HCT116 (cell line): ENCODE measurements around the gene PRL. TPM values are rescaled to one million over a fixed set of nuclear protein-coding genes. Genes with fewer than 3 reads are reported as not detected.

Experiments used
- ATAC-seq: fragments of 200-7000 bp; cut with Tn5 transposase; 2 replicates; pipeline ENCODE4 v1.9.1; 2020; ENCODE audit warnings: mild to moderate bottlenecking, moderate library complexity
- BruUV-seq: library from RNA; stranded (reverse); fragments of 400-500 nt; replicated peaks from 2 replicates; lab custom pipeline; 2021; lab: Mats Ljungman, UMichigan
- CTCF ChIA-PET: fragments of 300-600 bp; sonication (Branson Sonifier 250); formaldehyde crosslinking; loops from one replicate; lab custom pipeline; 2021; ENCODE audit warnings: antibody characterized with exemption; lab: Charles Lee
- POLR2A ChIA-PET: fragments of 300-600, 350-600 bp; sonication (Branson Sonifier 250); formaldehyde crosslinking; loops from one replicate; lab custom pipeline; 2021; ENCODE audit warnings: antibody characterized with exemption; lab: Charles Lee
- RAD21 ChIA-PET, 2 experiments: fragments of 300-600 bp; sonication (Branson Sonifier 250); formaldehyde crosslinking; loops; one replicate each; lab custom pipeline; 2023; ENCODE audit warnings: low total read pairs in 2 of 2; ENCODE audit not compliant: uncharacterized antibody in 2 of 2, unreplicated experiment in 2 of 2, low non-redundant PET in 1 of 2; lab: Charles Lee
- DNase-seq: peaks from one replicate; pipeline ENCODE4 v3.0.0-alpha.2; 2010; ENCODE audit warnings: low read depth, low spot score
- H2AFZ ChIP-seq: fragments of 200-600 bp; shearing (Covaris generic), sonication (generic); 2 replicates; pipeline ENCODE4 v1.6.1; 2017; ENCODE audit warnings: low read depth, mixed run types, mixed read lengths, antibody characterized with exemption, low read length; ENCODE audit not compliant: poor library complexity, severe bottlenecking
- H3K27ac ChIP-seq: 2 replicates; pipeline ENCODE4 v1.5.1; 2012; ENCODE audit warnings: low read depth, low read length
- H3K27me3 ChIP-seq: fragments of 200-600 bp; sonication (generic); 2 replicates; pipeline ENCODE4 v1.6.1; 2016; ENCODE audit warnings: mixed run types, low read length, mixed read lengths; ENCODE audit not compliant: insufficient read depth
- H3K36me3 ChIP-seq, 2 experiments: fragments of 200-500 bp in 1 of 2; fragments of 200-600 bp in 1 of 2; sonication (Bioruptor generic) in 1 of 2; sonication (generic) in 1 of 2; 2 replicates each; pipeline versions ENCODE4 v1.5.1 to v1.6.1; 2014 to 2016; ENCODE audit warnings: low read length in 2 of 2, inconsistent platforms in 1 of 2, mixed read lengths in 1 of 2, mixed run types in 1 of 2; ENCODE audit not compliant: insufficient read depth in 2 of 2, control insufficient read depth in 1 of 2
- H3K4me1 ChIP-seq, 2 experiments: fragments of 200-600 bp in 1 of 2; sonication (generic) in 1 of 2; 2 replicates each; pipeline versions ENCODE4 v1.5.1 to v1.6.1; 2012 to 2017; ENCODE audit warnings: low read length in 2 of 2, inconsistent platforms in 1 of 2, mild to moderate bottlenecking in 1 of 2, mixed read lengths in 1 of 2, mixed run types in 1 of 2, moderate library complexity in 1 of 2; ENCODE audit not compliant: insufficient read depth in 2 of 2, control insufficient read depth in 1 of 2
- H3K4me2 ChIP-seq: fragments of 200-600 bp; sonication (generic); 2 replicates; pipeline ENCODE4 v1.6.1; 2017; ENCODE audit warnings: mixed run types, low read length, mixed read lengths
- H3K4me3 ChIP-seq, 2 experiments: fragments of 200-600 bp in 1 of 2; sonication (generic) in 1 of 2; replicated peaks in 1 of 2; 2 replicates each; pipeline ENCODE4 v1.5.1; 2011 to 2016; ENCODE audit warnings: low read length in 2 of 2, control low read depth in 1 of 2, low read depth in 1 of 2, mild to moderate bottlenecking in 1 of 2, mixed read lengths in 1 of 2, mixed run types in 1 of 2
- H3K79me2 ChIP-seq: fragments of 200-600 bp; sonication (generic); 2 replicates; pipeline ENCODE4 v1.6.1; 2017; ENCODE audit warnings: mild to moderate bottlenecking, mixed run types, low read length, moderate library complexity, mixed read lengths; ENCODE audit not compliant: insufficient read depth
- H3K9ac ChIP-seq: fragments of 200-600 bp; sonication (generic); 2 replicates; pipeline ENCODE4 v1.6.1; 2016; ENCODE audit warnings: low read length, mixed read lengths
- H3K9me2 ChIP-seq: fragments of 200-600 bp; sonication (generic), shearing (Covaris generic); 2 replicates; pipeline ENCODE4 v1.6.1; 2017; ENCODE audit warnings: mixed run types, mild to moderate bottlenecking, moderate library complexity; ENCODE audit not compliant: insufficient read depth
- H3K9me3 ChIP-seq, 2 experiments: fragments of 200-500 bp in 1 of 2; fragments of 200-600 bp in 1 of 2; sonication (Bioruptor generic) in 1 of 2; sonication (generic) in 1 of 2; 2 replicates each; pipeline ENCODE4 v1.6.1; 2014 to 2017; ENCODE audit warnings: low read length in 2 of 2, mixed read lengths in 2 of 2, inconsistent platforms in 1 of 2, low read depth in 1 of 2, mild to moderate bottlenecking in 1 of 2, mixed run types in 1 of 2, moderate library complexity in 1 of 2; ENCODE audit not compliant: control insufficient read depth in 1 of 2, insufficient read depth in 1 of 2
- H4K20me1 ChIP-seq: fragments of 200-600 bp; sonication (generic), shearing (Covaris generic); 2 replicates; pipeline ENCODE4 v1.6.1; 2017; ENCODE audit warnings: mixed run types, mild to moderate bottlenecking, moderate library complexity; ENCODE audit not compliant: insufficient read depth
- EGR1 ChIP-seq: IDR thresholded peaks from 2 replicates; pipeline ENCODE4 v1.6.1; 2012; ENCODE audit warnings: low read depth
- ELF1 ChIP-seq: IDR thresholded peaks from 2 replicates; pipeline ENCODE4 v1.6.1; 2012; ENCODE audit warnings: low read depth, borderline replicate concordance
- EZH2 ChIP-seq: fragments of 200-600 bp; sonication (generic); IDR thresholded peaks from 2 replicates; pipeline ENCODE4 v1.6.1; 2017; ENCODE audit warnings: antibody characterized with exemption, mixed run types
- FOSL1 ChIP-seq: IDR thresholded peaks from 2 replicates; pipeline ENCODE4 v1.6.1; 2012; ENCODE audit warnings: low read depth
- JUND ChIP-seq: IDR thresholded peaks from 2 replicates; pipeline ENCODE4 v1.6.1; 2012
- TCF7L2 ChIP-seq: IDR thresholded peaks from 2 replicates; pipeline ENCODE4 v1.7.0; 2011; ENCODE audit warnings: borderline replicate concordance, inconsistent platforms; ENCODE audit not compliant: insufficient read depth, insufficient read length; ENCODE audit errors: extremely low read depth
- intact Hi-C: fragments of 100-400 bp; cut with micrococcal nuclease; formaldehyde crosslinking; loops from 2 replicates; pipeline ENCODE4 v1.10.0; 2022
- total RNA-seq: library from RNA; stranded (reverse); gene quantifications from one replicate; pipeline ENCODE4 v1.2.1, GENCODE V29; 2021; ENCODE audit not compliant: unreplicated experiment
- TF ChIP-seq, protein P1 (sequence below): IDR thresholded peaks from 2 replicates; pipeline ENCODE4 v1.6.1; 2012
- TF ChIP-seq, protein P2 (sequence below), 3 experiments: fragments of 200-600 bp in 1 of 3; sonication (generic) in 1 of 3; IDR thresholded peaks in 2 of 3; conservative IDR thresholded peaks in 1 of 3; 2 replicates each; pipeline ENCODE4 v1.5.1; 2012 to 2017; ENCODE audit warnings: low read depth in 2 of 3, low read length in 2 of 3, antibody characterized with exemption in 1 of 3, borderline replicate concordance in 1 of 3, control low read depth in 1 of 3, mild to moderate bottlenecking in 1 of 3, mixed read lengths in 1 of 3, mixed run types in 1 of 3, moderate library complexity in 1 of 3; ENCODE audit not compliant: insufficient read depth in 1 of 3
- TF ChIP-seq, protein P3 (sequence below): IDR thresholded peaks from 2 replicates; pipeline ENCODE4 v1.6.1; 2012; ENCODE audit warnings: low read depth

The PRL gene
- total RNA-seq, 1 experiment from 2014 or later, result not detected

DNA sequence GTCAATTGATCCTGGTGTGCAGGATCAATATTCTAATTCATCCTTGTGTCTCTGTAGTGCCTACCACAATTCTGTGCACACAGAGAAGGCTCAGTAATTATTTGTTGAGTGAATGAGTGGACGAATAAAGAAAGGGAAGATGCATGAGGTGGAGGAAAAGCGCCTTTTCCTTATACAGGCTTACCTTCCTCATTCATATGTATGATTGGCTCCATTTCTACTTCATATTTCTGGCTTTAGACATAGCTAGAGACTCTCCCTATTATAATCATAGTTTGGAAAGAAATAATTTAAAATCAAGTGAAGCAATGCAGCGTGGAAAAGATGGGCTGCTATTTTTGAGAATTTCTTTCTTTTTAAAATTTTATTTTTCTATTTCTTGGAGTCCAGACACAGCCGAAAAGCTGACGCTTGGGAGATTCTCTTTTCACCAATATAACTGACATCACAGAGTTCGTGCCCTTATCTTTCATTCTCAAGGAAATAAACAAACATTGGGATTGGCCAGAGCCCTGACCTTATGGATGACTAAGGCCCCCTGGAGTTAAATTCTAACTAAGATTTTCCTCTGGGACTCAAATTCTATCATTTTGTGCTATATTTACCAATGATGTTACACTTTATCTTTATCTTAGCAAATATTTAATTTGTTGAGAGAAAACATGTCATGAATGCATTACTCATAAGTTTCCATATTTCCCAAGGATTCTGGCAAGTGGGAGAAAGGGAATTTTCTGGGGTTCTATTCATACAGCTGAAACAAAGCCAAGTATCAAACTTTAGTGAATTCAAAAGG is 48.1 kb downstream of the PRL start:
- TF ChIP-seq, protein P1, sequence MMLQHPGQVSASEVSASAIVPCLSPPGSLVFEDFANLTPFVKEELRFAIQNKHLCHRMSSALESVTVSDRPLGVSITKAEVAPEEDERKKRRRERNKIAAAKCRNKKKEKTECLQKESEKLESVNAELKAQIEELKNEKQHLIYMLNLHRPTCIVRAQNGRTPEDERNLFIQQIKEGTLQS, result no peak
- TF ChIP-seq FOSL1, result no peak
- TF ChIP-seq TCF7L2, result no peak
- no peak for TF ChIP-seq JUND
- no peak for TF ChIP-seq EZH2
- TF ChIP-seq ELF1, result no peak
- RAD21 ChIA-PET, result no interaction called here
- H3K27me3 ChIP-seq, result no peaks in the 10 kb centered on the region
- BruUV-seq, result no TSS peak
- H3K4me3 ChIP-seq, result no peak overlapping the region
- ATAC-seq (no peak), DNase-seq (no peak)
- POLR2A ChIA-PET, result no interaction called here
- no peaks in the 10 kb centered on the region for H3K36me3 ChIP-seq
- H3K4me1 ChIP-seq, result no peaks in the 10 kb centered on the region
- no peaks in the 10 kb centered on the region for H3K9me2 ChIP-seq
- intact Hi-C loops, result no loop called here
- CTCF ChIA-PET, result no interaction called here
- no peaks in the 10 kb centered on the region for H3K79me2 ChIP-seq
- H3K9ac ChIP-seq, result no peak overlapping the region
- H4K20me1 ChIP-seq, result no peaks in the 10 kb centered on the region
- H2AFZ ChIP-seq, result no peak overlapping the region
- no peak overlapping the region for H3K27ac ChIP-seq
- H3K9me3 ChIP-seq, result no peaks in the 10 kb centered on the region
- H3K4me2 ChIP-seq, result no peak overlapping the region

GRCh38 chr6:22247916-22248482 is 48.8 kb downstream of the PRL start:
- no peak overlapping the region for H2AFZ ChIP-seq
- H3K79me2 ChIP-seq, result no peaks in the 10 kb centered on the region
- H3K4me2 ChIP-seq, result no peak overlapping the region
- H3K27me3 ChIP-seq, result no peaks in the 10 kb centered on the region
- CTCF ChIA-PET, result no interaction called here
- H3K9me3 ChIP-seq, result no peaks in the 10 kb centered on the region
- no peak overlapping the region for H3K4me3 ChIP-seq
- no peaks in the 10 kb centered on the region for H3K4me1 ChIP-seq
- no peaks in the 10 kb centered on the region for H4K20me1 ChIP-seq
- no TSS peak for BruUV-seq
- POLR2A ChIA-PET, result no interaction called here
- no peaks in the 10 kb centered on the region for H3K36me3 ChIP-seq
- no peak overlapping the region for H3K27ac ChIP-seq
- TF ChIP-seq, protein P2, sequence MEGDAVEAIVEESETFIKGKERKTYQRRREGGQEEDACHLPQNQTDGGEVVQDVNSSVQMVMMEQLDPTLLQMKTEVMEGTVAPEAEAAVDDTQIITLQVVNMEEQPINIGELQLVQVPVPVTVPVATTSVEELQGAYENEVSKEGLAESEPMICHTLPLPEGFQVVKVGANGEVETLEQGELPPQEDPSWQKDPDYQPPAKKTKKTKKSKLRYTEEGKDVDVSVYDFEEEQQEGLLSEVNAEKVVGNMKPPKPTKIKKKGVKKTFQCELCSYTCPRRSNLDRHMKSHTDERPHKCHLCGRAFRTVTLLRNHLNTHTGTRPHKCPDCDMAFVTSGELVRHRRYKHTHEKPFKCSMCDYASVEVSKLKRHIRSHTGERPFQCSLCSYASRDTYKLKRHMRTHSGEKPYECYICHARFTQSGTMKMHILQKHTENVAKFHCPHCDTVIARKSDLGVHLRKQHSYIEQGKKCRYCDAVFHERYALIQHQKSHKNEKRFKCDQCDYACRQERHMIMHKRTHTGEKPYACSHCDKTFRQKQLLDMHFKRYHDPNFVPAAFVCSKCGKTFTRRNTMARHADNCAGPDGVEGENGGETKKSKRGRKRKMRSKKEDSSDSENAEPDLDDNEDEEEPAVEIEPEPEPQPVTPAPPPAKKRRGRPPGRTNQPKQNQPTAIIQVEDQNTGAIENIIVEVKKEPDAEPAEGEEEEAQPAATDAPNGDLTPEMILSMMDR (IDR thresholded peaks at IDR 0.05 in 2 of 3, conservative IDR thresholded peaks at IDR 0.05 in 1 of 3; ENCODE audit: borderline replicate concordance in 1 of 3, insufficient read depth in 1 of 3, low read depth in 2 of 3, low read length in 2 of 3), result no peak
- no peak for TF ChIP-seq EGR1
- TF ChIP-seq, protein P3, sequence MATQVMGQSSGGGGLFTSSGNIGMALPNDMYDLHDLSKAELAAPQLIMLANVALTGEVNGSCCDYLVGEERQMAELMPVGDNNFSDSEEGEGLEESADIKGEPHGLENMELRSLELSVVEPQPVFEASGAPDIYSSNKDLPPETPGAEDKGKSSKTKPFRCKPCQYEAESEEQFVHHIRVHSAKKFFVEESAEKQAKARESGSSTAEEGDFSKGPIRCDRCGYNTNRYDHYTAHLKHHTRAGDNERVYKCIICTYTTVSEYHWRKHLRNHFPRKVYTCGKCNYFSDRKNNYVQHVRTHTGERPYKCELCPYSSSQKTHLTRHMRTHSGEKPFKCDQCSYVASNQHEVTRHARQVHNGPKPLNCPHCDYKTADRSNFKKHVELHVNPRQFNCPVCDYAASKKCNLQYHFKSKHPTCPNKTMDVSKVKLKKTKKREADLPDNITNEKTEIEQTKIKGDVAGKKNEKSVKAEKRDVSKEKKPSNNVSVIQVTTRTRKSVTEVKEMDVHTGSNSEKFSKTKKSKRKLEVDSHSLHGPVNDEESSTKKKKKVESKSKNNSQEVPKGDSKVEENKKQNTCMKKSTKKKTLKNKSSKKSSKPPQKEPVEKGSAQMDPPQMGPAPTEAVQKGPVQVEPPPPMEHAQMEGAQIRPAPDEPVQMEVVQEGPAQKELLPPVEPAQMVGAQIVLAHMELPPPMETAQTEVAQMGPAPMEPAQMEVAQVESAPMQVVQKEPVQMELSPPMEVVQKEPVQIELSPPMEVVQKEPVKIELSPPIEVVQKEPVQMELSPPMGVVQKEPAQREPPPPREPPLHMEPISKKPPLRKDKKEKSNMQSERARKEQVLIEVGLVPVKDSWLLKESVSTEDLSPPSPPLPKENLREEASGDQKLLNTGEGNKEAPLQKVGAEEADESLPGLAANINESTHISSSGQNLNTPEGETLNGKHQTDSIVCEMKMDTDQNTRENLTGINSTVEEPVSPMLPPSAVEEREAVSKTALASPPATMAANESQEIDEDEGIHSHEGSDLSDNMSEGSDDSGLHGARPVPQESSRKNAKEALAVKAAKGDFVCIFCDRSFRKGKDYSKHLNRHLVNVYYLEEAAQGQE, result no peak
- H3K9me2 ChIP-seq, result no peaks in the 10 kb centered on the region
- RAD21 ChIA-PET, result no interaction called here
- intact Hi-C loops, result no loop called here
- H3K9ac ChIP-seq, result no peak overlapping the region
- ATAC-seq, result no peak
- no peak for DNase-seq
